NT2/D1 (cell line): ENCODE results near the gene LRCOL1.

Experiments
- SUZ12 ChIP-seq: IDR thresholded peaks from 2 replicates; pipeline ENCODE4 v1.6.1; 2011; ENCODE audit not compliant: insufficient read length, insufficient read depth; ENCODE audit errors: extremely low read depth
- YY1 ChIP-seq: IDR thresholded peaks from 2 replicates; pipeline ENCODE4 v1.6.1; 2011; ENCODE audit not compliant: insufficient read length, insufficient read depth
- ZNF274 ChIP-seq: IDR thresholded peaks from 2 replicates; pipeline ENCODE4 v1.6.1; 2011; ENCODE audit warnings: mild to moderate bottlenecking, low read depth, low read length

DNA sequence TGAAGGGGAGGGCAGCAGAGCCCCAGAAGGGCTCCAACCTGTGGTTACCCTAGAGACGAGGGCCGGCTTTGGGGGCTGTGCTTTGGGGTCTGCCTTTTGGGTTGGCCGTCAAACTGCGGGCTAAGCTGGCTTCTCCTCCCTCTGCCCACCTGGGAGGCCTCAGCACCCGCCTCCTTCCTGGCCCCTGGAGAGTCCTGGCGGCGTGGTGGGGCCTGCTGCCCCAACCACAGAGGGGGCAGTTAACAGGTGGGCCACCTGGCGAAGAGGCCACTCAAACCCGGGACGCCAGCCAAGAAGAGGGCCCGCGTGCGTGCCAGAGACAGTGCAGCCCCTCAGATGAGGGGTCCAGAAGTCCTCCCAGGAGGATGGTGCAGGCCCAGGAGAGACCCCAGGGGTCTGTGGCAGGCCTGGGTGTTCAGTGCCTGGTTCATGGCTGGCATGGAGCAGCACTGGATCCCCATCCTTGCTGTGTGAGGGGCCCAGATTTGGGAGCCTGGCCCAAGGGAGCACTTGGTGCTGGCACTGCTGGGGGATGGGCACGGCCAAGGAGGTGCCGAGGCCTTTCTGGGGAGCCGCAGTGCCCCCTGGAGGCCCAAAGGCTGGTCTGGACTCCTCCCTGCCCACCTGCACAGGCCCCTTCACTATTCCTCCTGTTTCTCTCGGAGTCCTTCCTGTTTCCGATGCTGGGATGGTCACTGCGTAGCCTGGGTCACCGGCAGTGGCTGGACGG, 48.8 kb downstream of the LRCOL1 start:
- TF ChIP-seq ZNF274 (no peak), SUZ12 (no peak), YY1 (no peak)
